Pancreas (tissue), 10 donors: ENCODE data around the gene ROM1. TPM values are rescaled to one million over a fixed set of nuclear protein-coding genes. Genes with fewer than 3 reads are reported as not detected.
"Not testable (repeated sequence)": the region's sequence is repeated elsewhere in the genome, so short reads cannot be mapped to it uniquely, and the experiment has no call there.

ENCODE experiments used
- ATAC-seq, 4 donors: fragments of 200-7000 bp; cut with Tn5 transposase; one replicate each; pipeline versions ENCODE4 v1.8.0 to v1.9.1; 2020; ENCODE audit warnings: mild to moderate bottlenecking in 4 of 4, moderate library complexity in 4 of 4
- DNase-seq, 6 donors: peaks; one replicate each; pipeline ENCODE4 v3.0.0-alpha.2; 2020
- FAIRE-seq: peaks from 2 replicates; lab custom pipeline; 2012; peaks lifted over from hg19 to GRCh38; lab: Jason Lieb, UNC
- H3K27ac ChIP-seq, 4 donors: fragments of 200-600 bp; sonication (generic); 1 replicate in 3 of 4; 2 replicates in 1 of 4; pipeline versions ENCODE4 v1.5.0 to v1.8.0; 2020
- H3K27me3 ChIP-seq, 4 donors: fragments of 200-600 bp; one replicate each; pipeline ENCODE4 v1.8.0; 2021
- H3K36me3 ChIP-seq, 3 donors: fragments of 200-600 bp; sonication (generic) in 1 of 3; one replicate each; pipeline versions ENCODE4 v1.5.0 to v1.8.0; 2020 to 2021
- H3K4me1 ChIP-seq, 3 donors: fragments of 200-600 bp; one replicate each; pipeline ENCODE4 v1.8.0; 2021
- H3K4me3 ChIP-seq, 4 donors: fragments of 200-600 bp; sonication (generic) in 2 of 4; one replicate each; pipeline versions ENCODE4 v1.5.0 to v1.8.0; 2020 to 2021
- H3K9me3 ChIP-seq, 4 donors: fragments of 200-600 bp; one replicate each; pipeline ENCODE4 v1.8.0; 2021
- CTCF ChIP-seq, 4 donors: fragments of 200-600 bp; sonication (generic) in 3 of 4; IDR thresholded peaks; one replicate each; pipeline versions ENCODE4 v1.5.0 to v1.8.0; 2021; ENCODE audit warnings: antibody characterized with exemption in 4 of 4
- WGBS, 2 donors: extraction: QIAGEN DNeasy Blood & Tissue Kit; methylation state at CpG; one replicate each; pipeline ENCODE4 v1.1.7; 2013; 5-methylcytosine and 5-hydroxymethylcytosine counted together
- intact Hi-C, 3 donors: fragments of 100-400 bp; cut with DNase I; formaldehyde crosslinking; loops; one replicate each; pipeline versions ENCODE4 v1.11.1 to v1.14.2; 2022
- polyA plus RNA-seq, 2 donors: library from polyadenylated mRNA; stranded (reverse); fragments of 200-250 nt; gene quantifications; one replicate each; pipeline ENCODE4 v1.2.3, GENCODE V29; 2013
- total RNA-seq, 6 donors: library from RNA; stranded (reverse); fragmentation: NEBNext Ultra II Directional in 4 of 6; extraction: Animal tissue kit (Norgen Biotek cat#: 25700) in 4 of 6; gene quantifications; one replicate each; pipeline versions ENCODE4 v1.2.1 to v1.2.4, GENCODE V29; 2021 to 2023
- donor health status: healthy with polysubstance abuse.
- donor health status: DM: no; HTN: no; CAD: no; lungs with moderate emphysema.
- donor health status: DM: no; HTN: no; CAD: no.
- donor health status: control.
- donor health status: control.
- donor health status: Bipolar disorder and iron deficiency.
- donor health status: DM: yes; HTN: yes; CAD: no.
- donor health status: DM: no; HTN: no; CAD: no.
- donor health status: DM: no; HTN: no; CAD: no.
- donor health status: DM: yes; HTN: yes; CAD: no.

Gene ROM1
- total and polyA plus RNA-seq, 8 donors: 0.65 to 5.6 (median 1.8) TPM

GRCh38 chr11:62611705-62612365 lies 1.2 kb upstream of the ROM1 start:
- FAIRE-seq: no peak
- peak in 2 of 6 donors; percentile 50 to 63 for DNase-seq

GRCh38 chr11:62613291-62613778 lies 278 bp downstream of the ROM1 start:
- Histone ChIP-seq H3K9me3 (no peaks in the 10 kb centered on the region), H3K4me1 (peaks cover 0 to 11% (median 0%) of the 10 kb centered on the region in 3 donors), H3K36me3 (no peaks in the 10 kb centered on the region), H3K4me3 (peak overlapping the region in 1 of 4 donors; percentile 71), H3K27me3 (no peaks in the 10 kb centered on the region), H3K27ac (peak overlapping the region; percentile 67 to 97 (median 93))
- TF ChIP-seq CTCF (IDR thresholded peaks at IDR 0.05): no peak
- ATAC-seq (peak in 3 of 4 donors; percentile 3 to 15 (median 6)), DNase-seq (peak in 5 of 6 donors; percentile 33 to 87 (median 56)), FAIRE-seq (no peak)
- 41 to 44% methylated on average over 15 of the region's 15 CpGs for WGBS, 2 donors
- intact Hi-C loops: no loop called here

More at GRCh38 chr11:62611705-62612365, 1.2 kb upstream of the ROM1 start:
- Histone ChIP-seq H3K27ac (peak overlapping the region; percentile 67 to 97 (median 93)), H3K4me3 (peak overlapping the region; percentile 42 to 82 (median 58)), H3K4me1 (peaks cover 0 to 11% (median 0%) of the 10 kb centered on the region in 3 donors), H3K9me3 (no peaks in the 10 kb centered on the region), H3K27me3 (no peaks in the 10 kb centered on the region), H3K36me3 (no peaks in the 10 kb centered on the region)
- 2 to 3% methylated on average over 29 to 34 of the region's 34 CpGs for WGBS, 2 donors
- no peak for TF ChIP-seq CTCF (IDR thresholded peaks at IDR 0.05)
- intact Hi-C loops: no loop called here
- ATAC-seq: peak; percentile 1 to 14 (median 4)

- Histone ChIP-seq H3K4me1 (peaks cover 0 to 11% (median 0%) of the 10 kb centered on the region in 3 donors), H3K27ac (no peak overlapping the region), H3K9me3 (no peaks in the 10 kb centered on the region), H3K36me3 (no peaks in the 10 kb centered on the region), H3K4me3 (no peak overlapping the region), H3K27me3 (no peaks in the 10 kb centered on the region)
- intact Hi-C loops: no loop called here
- ATAC-seq (no peak), FAIRE-seq (no peak), DNase-seq (peak in 1 of 6 donors; percentile 56)
- 75% methylated on average over 8 of the region's 8 CpGs for WGBS, 2 donors
- TF ChIP-seq CTCF (IDR thresholded peaks at IDR 0.05): no peak
These were observed 1.2 kb downstream of the ROM1 start for GRCh38 chr11:62614275-62614674.

- Histone ChIP-seq H3K4me1 (peaks cover 0 to 11% (median 0%) of the 10 kb centered on the region in 3 donors), H3K27ac (no peak overlapping the region), H3K9me3 (no peaks in the 10 kb centered on the region), H3K4me3 (no peak overlapping the region), H3K36me3 (no peaks in the 10 kb centered on the region), H3K27me3 (no peaks in the 10 kb centered on the region)
- WGBS, 2 donors: 87 to 96% methylated on average over 7 of the region's 7 CpGs
- DNase-seq: no peak
- no peak for TF ChIP-seq CTCF (IDR thresholded peaks at IDR 0.05)
- intact Hi-C loops: no loop called here
- no peak for ATAC-seq
- no peak for FAIRE-seq
These were observed 2.5 kb downstream of the ROM1 start for GRCh38 chr11:62615521-62615920.

GRCh38 chr11:62616957-62617356 lies 3.9 kb downstream of the ROM1 start:
- H3K36me3 ChIP-seq, H3K9me3 ChIP-seq, H3K27me3 ChIP-seq, H3K4me3 ChIP-seq, H3K27ac ChIP-seq, intact Hi-C loops, ATAC-seq, FAIRE-seq, DNase-seq, H3K4me1 ChIP-seq: not testable (repeated sequence)
- WGBS, 2 donors: 92 to 94% methylated on average over 8 to 14 of the region's 14 CpGs
